ENCODE measurements around the gene NUP210L. TPM values are rescaled to one million over a fixed set of nuclear protein-coding genes. Genes with fewer than 3 reads are reported as not detected.

Gene NUP210L
- total RNA-seq, 2 experiments from 2014 or later = 0.03 to 0.06 TPM

- Histone ChIP-seq H3K36me3 (ENCODE audit: insufficient read depth, low read length) (peaks cover 29% of the 10 kb centered on the region), H3K4me1 (ENCODE audit: insufficient read depth, low read length, poor library complexity, severe bottlenecking) (peaks cover 21% of the 10 kb centered on the region), H3K4me3 (ENCODE audit: low read depth, low read length, poor library complexity, severe bottlenecking) (peak overlapping the region; percentile 86), H3K4me2 (ENCODE audit: low read length) (peak overlapping the region; percentile 82), H2AFZ (ENCODE audit: low read length) (peak overlapping the region; percentile 83), H3K9me2 (ENCODE audit: insufficient read depth, low read length) (no peaks in the 10 kb centered on the region), H3K9me3 (ENCODE audit: low read length) (no peaks in the 10 kb centered on the region), H4K20me1 (ENCODE audit: insufficient read depth, low read length) (no peaks in the 10 kb centered on the region), H3K27ac (ENCODE audit: low read depth, low read length, poor library complexity, severe bottlenecking) (peak overlapping the region; percentile 58), H3K79me2 (ENCODE audit: insufficient read depth, low read depth, low read length) (peaks cover 37% of the 10 kb centered on the region)
- ChIA-PET CTCF (ENCODE audit: unreplicated experiment) (interaction anchor here (0.5 to 1.7 kb wide), 5 partner anchors 8 to 406 kb away, joined by 3 to 6 read pairs (median 3); partner anchors contain the start of genes RAB13 and SLC39A1), POLR2A (interaction anchor here (0.7 to 5.1 kb wide), 11 partner anchors 8 to 345 kb away, joined by 3 to 54 read pairs (median 4); partner anchors contain the start of genes CHTOP, CREB3L4, DENND4B and RAB13)
- TF ChIP-seq CTCF (conservative IDR thresholded peaks at IDR 0.05; ENCODE audit: low read length) (no peak), EZH2phosphoT487 (IDR thresholded peaks at IDR 0.05; ENCODE audit: borderline replicate concordance, low read depth, low read length) (no peak)
- no peak for DNase-seq (ENCODE audit: low spot score)
- intact Hi-C loops (cut with micrococcal nuclease; ENCODE audit: unreplicated experiment) = no loop called here
- BruUV-seq (replicated peaks) = no TSS peak
These were observed 176.5 kb downstream of the NUP210L start for GRCh38 chr1:153978274-153978909.

- H3K36me3 ChIP-seq (ENCODE audit: insufficient read depth, low read length) = peaks cover 37% of the 10 kb centered on the region
- H3K9me2 ChIP-seq (ENCODE audit: insufficient read depth, low read length) = no peaks in the 10 kb centered on the region
- peaks cover 22% of the 10 kb centered on the region for H3K4me1 ChIP-seq (ENCODE audit: insufficient read depth, low read length, poor library complexity, severe bottlenecking)
- POLR2A ChIA-PET = interaction anchor here (0.6 to 5.1 kb wide), 14 partner anchors 9 to 344 kb away, joined by 3 to 54 read pairs (median 4); partner anchors contain the start of genes CHTOP, CREB3L4, DENND4B and GATAD2B
- DNase-seq (ENCODE audit: low spot score) = peak; percentile 88
- intact Hi-C loops (cut with micrococcal nuclease; ENCODE audit: unreplicated experiment) = loop anchor here (1.0 to 2.0 kb wide), 2 partner anchors 10 to 55 kb away; partner anchors contain the start of genes CREB3L4 and GATAD2B
- peak within 1 kb of the TSS; percentile 83 for H2AFZ ChIP-seq (ENCODE audit: low read length)
- no peaks in the 10 kb centered on the region for H4K20me1 ChIP-seq (ENCODE audit: insufficient read depth, low read length)
- CTCF ChIA-PET (ENCODE audit: unreplicated experiment) = interaction anchor here (0.5 to 1.7 kb wide), 5 partner anchors 9 to 405 kb away, joined by 3 to 6 read pairs (median 3); partner anchors contain the start of genes RAB13 and SLC39A1
- peak within 1 kb of the TSS; percentile 58 for H3K27ac ChIP-seq (ENCODE audit: low read depth, low read length, poor library complexity, severe bottlenecking)
- H3K9me3 ChIP-seq (ENCODE audit: low read length) = no peaks in the 10 kb centered on the region
- H3K4me2 ChIP-seq (ENCODE audit: low read length) = peak within 1 kb of the TSS; percentile 82
- BruUV-seq (replicated peaks) = TSS peak; percentile 91
- H3K79me2 ChIP-seq (ENCODE audit: insufficient read depth, low read depth, low read length) = peaks cover 37% of the 10 kb centered on the region
- TF ChIP-seq CTCF (conservative IDR thresholded peaks at IDR 0.05; ENCODE audit: low read length) = no peak
- TF ChIP-seq EZH2phosphoT487 (IDR thresholded peaks at IDR 0.05; ENCODE audit: borderline replicate concordance, low read depth, low read length) = no peak
- peak within 1 kb of the TSS; percentile 86 for H3K4me3 ChIP-seq (ENCODE audit: low read depth, low read length, poor library complexity, severe bottlenecking)
These were observed 177.3 kb downstream of the NUP210L start, which contains the start of gene JTB for GRCh38 chr1:153977250-153978240. Gene JTB, minus strand, starts transcription at chr1:153977674. Its CDS starts 422 bp downstream, at chr1:153977252.
